ENCODE measurements around the gene SUCLG2.

Gene SUCLG2

GRCh38 chr3:67437090-67437489, 217.3 kb downstream of the SUCLG2 start:
- no peak for DNase-seq

GRCh38 chr3:67433109-67433508, 221.3 kb downstream of the SUCLG2 start:
- DNase-seq, result no peak

- no peak for DNase-seq
Observed at GRCh38 chr3:67431887-67432286, 222.5 kb downstream of the SUCLG2 start.

- no peak for DNase-seq
Observed at GRCh38 chr3:67423722-67424121, 230.7 kb downstream of the SUCLG2 start.

GRCh38 chr3:67421912-67422311, 232.5 kb downstream of the SUCLG2 start:
- DNase-seq, result no peak

- no peak for DNase-seq
Observed at GRCh38 chr3:67419779-67420178, 234.6 kb downstream of the SUCLG2 start.

GRCh38 chr3:67419218-67419529, 235.2 kb downstream of the SUCLG2 start:
- no peak for DNase-seq

- no peak for DNase-seq
Observed at GRCh38 chr3:67418426-67419217, 235.8 kb downstream of the SUCLG2 start.

GRCh38 chr3:67416703-67417102, 237.7 kb downstream of the SUCLG2 start:
- DNase-seq, result no peak

- no peak for DNase-seq
Observed at GRCh38 chr3:67415511-67415910, 238.9 kb downstream of the SUCLG2 start.

- no peak for DNase-seq
Observed at GRCh38 chr3:67414740-67415139, 239.7 kb downstream of the SUCLG2 start.

- DNase-seq, result no peak
Observed at GRCh38 chr3:67405193-67405592, 249.2 kb downstream of the SUCLG2 start.

GRCh38 chr3:67402873-67403272, 251.5 kb downstream of the SUCLG2 start:
- DNase-seq, result no peak

GRCh38 chr3:67401921-67402320, 252.5 kb downstream of the SUCLG2 start:
- DNase-seq, result no peak

- no peak for DNase-seq
Observed at GRCh38 chr3:67400476-67400875, 253.9 kb downstream of the SUCLG2 start.

- no peak for DNase-seq
Observed at GRCh38 chr3:67389176-67389575, 265.2 kb downstream of the SUCLG2 start.

- DNase-seq, result no peak
Observed at GRCh38 chr3:67388738-67389137, 265.7 kb downstream of the SUCLG2 start.

- no peak for DNase-seq
Observed at GRCh38 chr3:67386451-67386850, 268.0 kb downstream of the SUCLG2 start.

GRCh38 chr3:67384760-67385397, 269.5 kb downstream of the SUCLG2 start:
- DNase-seq, result peak in 1 of 2 donors; percentile 15

- DNase-seq, result no peak
Observed at GRCh38 chr3:67384016-67384415, 270.4 kb downstream of the SUCLG2 start.

GRCh38 chr3:67383379-67383778, 271.0 kb downstream of the SUCLG2 start:
- no peak for DNase-seq

- DNase-seq, result no peak
Observed at GRCh38 chr3:67382536-67382935, 271.9 kb downstream of the SUCLG2 start.

GRCh38 chr3:67381667-67382272, 272.6 kb downstream of the SUCLG2 start:
- no peak for DNase-seq

- DNase-seq, result no peak
Observed at GRCh38 chr3:67380118-67380517, 274.3 kb downstream of the SUCLG2 start.

Data from hippocampal formation (tissue), 2 donors.